ENCODE results near the gene INCA1.

GRCh38 chr17:4994081-4994595, 3.2 kb downstream of the INCA1 start:
- TF ChIP-seq EZH2phosphoT487 (conservative IDR thresholded peaks at IDR 0.05; ENCODE audit: low read length) = no peak
- TF ChIP-seq CTCF (IDR thresholded peaks at IDR 0.05; ENCODE audit: insufficient read depth, low read length, poor library complexity, severe bottlenecking) = no peak
